ENCODE results near the gene CCDC6.

DNA sequence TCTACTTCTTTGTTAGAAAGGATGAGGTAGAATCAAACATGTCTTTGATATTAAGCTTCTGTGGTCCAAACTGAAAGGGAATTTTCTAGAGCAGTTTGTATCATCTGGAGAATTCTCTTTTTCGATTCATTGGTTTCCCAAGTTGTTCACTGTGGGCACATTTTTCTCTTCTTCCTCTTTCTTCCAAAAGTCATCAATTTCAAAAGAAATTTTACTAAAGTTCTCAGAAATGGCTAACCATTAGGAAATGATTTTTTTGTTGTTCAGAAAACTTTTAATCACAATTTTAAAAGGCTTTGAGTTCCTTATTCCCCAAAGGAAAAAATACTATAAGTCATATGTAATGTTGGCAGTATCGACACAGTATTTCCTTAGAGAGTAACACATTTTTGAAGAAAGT lies 28.3 kb upstream of the CCDC6 start:
- no peak for TF ChIP-seq EZH2 (IDR thresholded peaks at IDR 0.05; ENCODE audit: borderline replicate concordance, low read depth, low read length)
- TF ChIP-seq, protein P1, sequence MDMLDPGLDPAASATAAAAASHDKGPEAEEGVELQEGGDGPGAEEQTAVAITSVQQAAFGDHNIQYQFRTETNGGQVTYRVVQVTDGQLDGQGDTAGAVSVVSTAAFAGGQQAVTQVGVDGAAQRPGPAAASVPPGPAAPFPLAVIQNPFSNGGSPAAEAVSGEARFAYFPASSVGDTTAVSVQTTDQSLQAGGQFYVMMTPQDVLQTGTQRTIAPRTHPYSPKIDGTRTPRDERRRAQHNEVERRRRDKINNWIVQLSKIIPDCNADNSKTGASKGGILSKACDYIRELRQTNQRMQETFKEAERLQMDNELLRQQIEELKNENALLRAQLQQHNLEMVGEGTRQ (CRISPR knock-in tag; IDR thresholded peaks at IDR 0.05) = no peak
- no peak for TF ChIP-seq ZNF232 (CRISPR knock-in tag; IDR thresholded peaks at IDR 0.05)
- TF ChIP-seq, protein P2, sequence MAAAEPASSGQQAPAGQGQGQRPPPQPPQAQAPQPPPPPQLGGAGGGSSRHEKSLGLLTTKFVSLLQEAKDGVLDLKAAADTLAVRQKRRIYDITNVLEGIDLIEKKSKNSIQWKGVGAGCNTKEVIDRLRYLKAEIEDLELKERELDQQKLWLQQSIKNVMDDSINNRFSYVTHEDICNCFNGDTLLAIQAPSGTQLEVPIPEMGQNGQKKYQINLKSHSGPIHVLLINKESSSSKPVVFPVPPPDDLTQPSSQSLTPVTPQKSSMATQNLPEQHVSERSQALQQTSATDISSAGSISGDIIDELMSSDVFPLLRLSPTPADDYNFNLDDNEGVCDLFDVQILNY (CRISPR knock-in tag; IDR thresholded peaks at IDR 0.05) = no peak
- TF ChIP-seq, protein P3, sequence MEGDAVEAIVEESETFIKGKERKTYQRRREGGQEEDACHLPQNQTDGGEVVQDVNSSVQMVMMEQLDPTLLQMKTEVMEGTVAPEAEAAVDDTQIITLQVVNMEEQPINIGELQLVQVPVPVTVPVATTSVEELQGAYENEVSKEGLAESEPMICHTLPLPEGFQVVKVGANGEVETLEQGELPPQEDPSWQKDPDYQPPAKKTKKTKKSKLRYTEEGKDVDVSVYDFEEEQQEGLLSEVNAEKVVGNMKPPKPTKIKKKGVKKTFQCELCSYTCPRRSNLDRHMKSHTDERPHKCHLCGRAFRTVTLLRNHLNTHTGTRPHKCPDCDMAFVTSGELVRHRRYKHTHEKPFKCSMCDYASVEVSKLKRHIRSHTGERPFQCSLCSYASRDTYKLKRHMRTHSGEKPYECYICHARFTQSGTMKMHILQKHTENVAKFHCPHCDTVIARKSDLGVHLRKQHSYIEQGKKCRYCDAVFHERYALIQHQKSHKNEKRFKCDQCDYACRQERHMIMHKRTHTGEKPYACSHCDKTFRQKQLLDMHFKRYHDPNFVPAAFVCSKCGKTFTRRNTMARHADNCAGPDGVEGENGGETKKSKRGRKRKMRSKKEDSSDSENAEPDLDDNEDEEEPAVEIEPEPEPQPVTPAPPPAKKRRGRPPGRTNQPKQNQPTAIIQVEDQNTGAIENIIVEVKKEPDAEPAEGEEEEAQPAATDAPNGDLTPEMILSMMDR (IDR thresholded peaks at IDR 0.05 in 2 of 3, conservative IDR thresholded peaks at IDR 0.05 in 1 of 3; ENCODE audit: insufficient read depth in 2 of 3, low read depth in 1 of 3, low read length in 3 of 3) = no peak
- TF ChIP-seq MEF2D (tag; conservative IDR thresholded peaks at IDR 0.05; ENCODE audit: low read depth) = no peak
